ENCODE results near the gene RUNDC3A. TPM values are rescaled to one million over a fixed set of nuclear protein-coding genes. Genes with fewer than 3 reads are reported as not detected.
"Not testable (repeated sequence)": the region's sequence is repeated elsewhere in the genome, so short reads cannot be mapped to it uniquely, and the experiment has no call there.

Gene RUNDC3A
- total RNA-seq, 1 experiment from 2014 or later: 3.6 TPM

- no TSS peak for BruUV-seq (replicated peaks)
- TF ChIP-seq REST (IDR thresholded peaks at IDR 0.05; ENCODE audit: insufficient read depth in 1 of 2, low read depth in 2 of 2, low read length in 1 of 2) (no peak), SIN3A (IDR thresholded peaks at IDR 0.05; ENCODE audit: borderline replicate concordance, insufficient read depth, low read depth, low read length) (no peak)
- peaks cover 6% of the 10 kb centered on the region; the same call in 1 of the 2 replicates for H3K4me1 ChIP-seq (ENCODE audit: control insufficient read depth, insufficient read depth, low read length)
- peak overlapping the region; percentile 58 to 62 for H3K4me3 ChIP-seq (ENCODE audit: low read depth in 2 of 2, low read length in 2 of 2)
- intact Hi-C loops (cut with micrococcal nuclease; ENCODE audit: unreplicated experiment) (no loop called here), in situ Hi-C loops (cut with HindIII; ENCODE audit: low pct_unique_long_range_greater_than_20kb, low sequenced_read_pairs) (no loop called here)
- no peak overlapping the region for H3K27ac ChIP-seq (ENCODE audit: low read length)
- H3K36me3 ChIP-seq (ENCODE audit: control insufficient read depth, insufficient read depth, low read length): no peaks in the 10 kb centered on the region
- DNase-seq (ENCODE audit: low read depth, low spot score): no peak
- H3K9me3 ChIP-seq (ENCODE audit: control insufficient read depth, insufficient read depth, low read depth, low read length): no peaks in the 10 kb centered on the region
- CTCF ChIA-PET: interaction anchor here (1.5 kb wide), 1 partner anchor 195 kb away, joined by 4 read pairs; no protein-coding TSS in a partner anchor
- H3K27me3 ChIP-seq (ENCODE audit: control insufficient read depth, insufficient read depth, low read length): no peaks in the 10 kb centered on the region
- POLR2A ChIA-PET: interaction anchor here (0.5 kb wide), 1 partner anchor 55 kb away, joined by 11 read pairs; the partner anchor contains the start of gene RUNDC3A
- ATAC-seq: peak; percentile 66
Observed at GRCh38 chr17:44362949-44363612, 54.7 kb downstream of the RUNDC3A start.

- H3K36me3 ChIP-seq (ENCODE audit: control insufficient read depth, insufficient read depth, low read length): no peaks in the 10 kb centered on the region
- no TSS peak for BruUV-seq (replicated peaks)
- in situ Hi-C loops (cut with HindIII; ENCODE audit: low pct_unique_long_range_greater_than_20kb, low sequenced_read_pairs): no loop called here
- H3K27ac ChIP-seq (ENCODE audit: low read length): no peak within 1 kb of the TSS
- ATAC-seq (peak; percentile 88), DNase-seq (ENCODE audit: low read depth, low spot score) (no peak)
- no peaks in the 10 kb centered on the region for H3K9me3 ChIP-seq (ENCODE audit: control insufficient read depth, insufficient read depth, low read depth, low read length)
- H3K4me3 ChIP-seq (ENCODE audit: low read depth in 2 of 2, low read length in 2 of 2): peak within 1 kb of the TSS; percentile 58 to 62
- CTCF ChIA-PET: interaction anchor here (1.5 kb wide), 1 partner anchor 195 kb away, joined by 4 read pairs; no protein-coding TSS in a partner anchor
- POLR2A ChIA-PET: interaction anchor here (0.5 kb wide), 1 partner anchor 55 kb away, joined by 11 read pairs; the partner anchor contains the start of gene RUNDC3A
- intact Hi-C loops (cut with micrococcal nuclease; ENCODE audit: unreplicated experiment): no loop called here
- H3K27me3 ChIP-seq (ENCODE audit: control insufficient read depth, insufficient read depth, low read length): no peaks in the 10 kb centered on the region
- TF ChIP-seq CTCF (IDR thresholded peaks at IDR 0.05): peak; percentile 94
- 0 out of 2 replicates have a peak, but pooled peaks have one; percentile 31 for TF ChIP-seq SIN3A (IDR thresholded peaks at IDR 0.05; ENCODE audit: borderline replicate concordance, insufficient read depth, low read depth, low read length)
- TF ChIP-seq TCF7L2 (IDR thresholded peaks at IDR 0.05; ENCODE audit: low read depth, low read length): no peak
- peaks cover 6% of the 10 kb centered on the region; the same call in 1 of the 2 replicates for H3K4me1 ChIP-seq (ENCODE audit: control insufficient read depth, insufficient read depth, low read length)
Observed at GRCh38 chr17:44363613-44364159, 55.3 kb downstream of the RUNDC3A start, which contains the start of gene FAM171A2. Gene FAM171A2, minus strand, starts transcription at chr17:44363853. Its CDS starts 139 bp downstream, at chr17:44363714.

GRCh38 chr17:44365051-44365450 is 56.6 kb downstream of the RUNDC3A start:
- DNase-seq (ENCODE audit: low read depth, low spot score); H3K27ac ChIP-seq (ENCODE audit: low read length); H3K36me3 ChIP-seq (ENCODE audit: control insufficient read depth, insufficient read depth, low read length); intact Hi-C loops (cut with micrococcal nuclease; ENCODE audit: unreplicated experiment); H3K27me3 ChIP-seq (ENCODE audit: control insufficient read depth, insufficient read depth, low read length); H3K4me3 ChIP-seq (ENCODE audit: low read depth in 2 of 2, low read length in 2 of 2); in situ Hi-C loops (cut with HindIII; ENCODE audit: low pct_unique_long_range_greater_than_20kb, low sequenced_read_pairs); ATAC-seq; H3K4me1 ChIP-seq (ENCODE audit: control insufficient read depth, insufficient read depth, low read length); CTCF ChIA-PET; BruUV-seq (replicated peaks); H3K9me3 ChIP-seq (ENCODE audit: control insufficient read depth, insufficient read depth, low read depth, low read length): not testable (repeated sequence)
- POLR2A ChIA-PET: interaction anchor here (0.6 kb wide), 1 partner anchor 66 kb away, joined by 6 read pairs; no protein-coding TSS in a partner anchor

Data from Panc1 (cell line).